Neural cell (in vitro differentiated cells): ENCODE data around the gene MSI2. TPM values are rescaled to one million over a fixed set of nuclear protein-coding genes. Genes with fewer than 3 reads are reported as not detected.

Experiments
- H2AFZ ChIP-seq: fragments of 200-600, 300-800 bp; sonication (generic), shearing (Covaris generic); 2 replicates; pipeline ENCODE4 v1.6.0; 2014; ENCODE audit warnings: low read depth, mild to moderate bottlenecking, antibody characterized with exemption, low read length, moderate library complexity
- H3F3A ChIP-seq: fragments of 200-600 bp; shearing (Covaris generic); 2 replicates; pipeline ENCODE4 v1.6.1; 2016; ENCODE audit warnings: mild to moderate bottlenecking, moderate library complexity, mixed read lengths, antibody characterized with exemption, low read length; ENCODE audit not compliant: insufficient read depth, poor library complexity, severe bottlenecking
- H3K27ac ChIP-seq: fragments of 200-600, 300-800 bp; sonication (generic), shearing (Covaris generic); 2 replicates; pipeline ENCODE4 v1.5.1; 2014; ENCODE audit warnings: mild to moderate bottlenecking, low read length, moderate library complexity
- H3K27me3 ChIP-seq: fragments of 300-800, 200-600 bp; sonication (generic), shearing (Covaris generic); 2 replicates; pipeline ENCODE4 v1.6.0; 2014; ENCODE audit warnings: mild to moderate bottlenecking, low read depth, low read length, moderate library complexity; ENCODE audit not compliant: insufficient read depth
- H3K36me3 ChIP-seq: fragments of 300-800, 200-600 bp; sonication (generic), shearing (Covaris generic); 2 replicates; pipeline ENCODE4 v1.5.1; 2014; ENCODE audit warnings: mild to moderate bottlenecking, antibody characterized with exemption, low read length, moderate library complexity; ENCODE audit not compliant: insufficient read depth
- H3K4me2 ChIP-seq: fragments of 300-800, 200-600 bp; sonication (generic), shearing (Covaris generic); 2 replicates; pipeline ENCODE4 v1.6.0; 2014; ENCODE audit warnings: mild to moderate bottlenecking, low read length
- H3K4me3 ChIP-seq: fragments of 300-800, 200-600 bp; sonication (generic), shearing (Covaris generic); 2 replicates; pipeline ENCODE4 v1.5.1; 2014; ENCODE audit warnings: mild to moderate bottlenecking, low read length, moderate library complexity
- H3K79me2 ChIP-seq: fragments of 200-600 bp; shearing (Covaris generic); replicated peaks from 2 replicates; pipeline ENCODE4 v1.6.0; 2014; ENCODE audit warnings: mild to moderate bottlenecking, low read length, moderate library complexity; ENCODE audit not compliant: insufficient read depth
- H3K9ac ChIP-seq: fragments of 300-800, 200-600 bp; sonication (generic), shearing (Covaris generic); 2 replicates; pipeline ENCODE4 v1.6.1; 2016; ENCODE audit warnings: mild to moderate bottlenecking, low read length, mixed read lengths
- H3K9me2 ChIP-seq: fragments of 200-600 bp; shearing (Covaris generic); 2 replicates; pipeline ENCODE4 v1.6.1; 2016; ENCODE audit warnings: mild to moderate bottlenecking, low read length, mixed read lengths; ENCODE audit not compliant: insufficient read depth
- H3K9me3 ChIP-seq: fragments of 200-600, 300-800 bp; sonication (generic), shearing (Covaris generic); 2 replicates; pipeline ENCODE4 v1.6.1; 2016; ENCODE audit warnings: mild to moderate bottlenecking, mixed run types, low read length, moderate library complexity, mixed read lengths
- H4K20me1 ChIP-seq: fragments of 200-600 bp; shearing (Covaris generic); 2 replicates; pipeline ENCODE4 v1.6.1; 2016; ENCODE audit warnings: mild to moderate bottlenecking, mixed run types; ENCODE audit not compliant: insufficient read depth
- EP300 ChIP-seq: fragments of 450-650 bp; conservative IDR thresholded peaks from 2 replicates; pipeline ENCODE4 v1.6.1; 2014; ENCODE audit warnings: antibody characterized with exemption, mild to moderate bottlenecking, moderate library complexity; ENCODE audit not compliant: poor library complexity, severe bottlenecking
- EZH2 ChIP-seq: fragments of 200-600, 300-800 bp; shearing (Covaris generic), sonication (generic); IDR thresholded peaks from 2 replicates; pipeline ENCODE4 v1.6.1; 2014; ENCODE audit warnings: antibody characterized with exemption, low read length, borderline replicate concordance, mild to moderate bottlenecking; ENCODE audit not compliant: insufficient read depth, poor library complexity, severe bottlenecking
- MXI1 ChIP-seq: fragments of 450-650 bp; conservative IDR thresholded peaks from 2 replicates; pipeline ENCODE4 v1.6.1; 2014; ENCODE audit warnings: antibody characterized with exemption, mild to moderate bottlenecking; ENCODE audit not compliant: poor library complexity, severe bottlenecking
- POLR2AphosphoS5 ChIP-seq: IDR thresholded peaks from 2 replicates; pipeline ENCODE4 v1.6.1; 2012
- RAD21 ChIP-seq: fragments of 450-650 bp; conservative IDR thresholded peaks from 2 replicates; pipeline ENCODE4 v1.6.1; 2014; ENCODE audit warnings: antibody characterized with exemption, mild to moderate bottlenecking, moderate library complexity
- SMC3 ChIP-seq: fragments of 450-650 bp; conservative IDR thresholded peaks from 2 replicates; pipeline ENCODE4 v1.6.1; 2014; ENCODE audit warnings: antibody characterized with exemption, mild to moderate bottlenecking, moderate library complexity; ENCODE audit not compliant: poor library complexity
- TAF1 ChIP-seq: IDR thresholded peaks from 2 replicates; pipeline ENCODE4 v1.6.1; 2012; ENCODE audit warnings: low read depth
- polyA plus RNA-seq: library from polyadenylated mRNA; depleted of rRNA; stranded (reverse); fragments of >200 nt; gene quantifications from 2 replicates; pipeline ENCODE4 v1.2.3, GENCODE V29; 2014
- TF ChIP-seq, protein P1 (sequence below): fragments of 450-650 bp; IDR thresholded peaks from 2 replicates; pipeline ENCODE4 v1.5.1; 2014; ENCODE audit warnings: antibody characterized with exemption, mild to moderate bottlenecking, moderate library complexity; ENCODE audit not compliant: poor library complexity, severe bottlenecking
- TF ChIP-seq, protein P2 (sequence below): IDR thresholded peaks from 2 replicates; pipeline ENCODE4 v1.6.1; 2012; ENCODE audit warnings: borderline replicate concordance

MSI2 gene
- polyA plus RNA-seq, 1 donor from 2014 or later = 61.4 TPM

DNA sequence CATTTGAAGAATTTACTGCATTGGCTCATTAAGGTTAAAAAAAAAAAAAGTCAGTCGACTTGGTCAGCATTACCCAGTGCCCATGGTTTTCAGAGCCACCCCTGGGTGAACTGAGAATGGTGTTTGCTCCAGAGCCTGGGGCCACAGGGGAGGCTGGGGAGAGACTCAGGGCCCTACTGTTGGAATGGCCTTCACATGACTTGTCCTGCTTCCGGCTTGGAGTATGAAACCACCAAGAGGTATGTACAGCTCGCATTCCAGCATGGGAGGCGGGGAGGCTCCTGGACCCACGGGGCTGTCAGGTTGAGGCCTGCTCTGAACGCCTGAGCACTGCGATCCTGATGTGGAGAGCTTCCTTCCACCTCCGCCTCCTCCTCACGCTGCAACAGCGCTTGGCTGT, 36.8 kb downstream of the MSI2 start:
- Histone ChIP-seq H3K9me2 (no peaks in the 10 kb centered on the region), H2AFZ (no peak overlapping the region), H3K27me3 (no peaks in the 10 kb centered on the region), H3K4me2 (no peak overlapping the region), H3K4me3 (no peak overlapping the region), H3K9me3 (peaks cover 5% of the 10 kb centered on the region), H3K9ac (no peak overlapping the region), H4K20me1 (no peaks in the 10 kb centered on the region), H3F3A (no peaks in the 10 kb centered on the region), H3K27ac (no peak overlapping the region), H3K79me2 (peaks cover 74% of the 10 kb centered on the region), H3K36me3 (peaks cover 4% of the 10 kb centered on the region)
- TF ChIP-seq SMC3 = no peak
- TF ChIP-seq, protein P1, sequence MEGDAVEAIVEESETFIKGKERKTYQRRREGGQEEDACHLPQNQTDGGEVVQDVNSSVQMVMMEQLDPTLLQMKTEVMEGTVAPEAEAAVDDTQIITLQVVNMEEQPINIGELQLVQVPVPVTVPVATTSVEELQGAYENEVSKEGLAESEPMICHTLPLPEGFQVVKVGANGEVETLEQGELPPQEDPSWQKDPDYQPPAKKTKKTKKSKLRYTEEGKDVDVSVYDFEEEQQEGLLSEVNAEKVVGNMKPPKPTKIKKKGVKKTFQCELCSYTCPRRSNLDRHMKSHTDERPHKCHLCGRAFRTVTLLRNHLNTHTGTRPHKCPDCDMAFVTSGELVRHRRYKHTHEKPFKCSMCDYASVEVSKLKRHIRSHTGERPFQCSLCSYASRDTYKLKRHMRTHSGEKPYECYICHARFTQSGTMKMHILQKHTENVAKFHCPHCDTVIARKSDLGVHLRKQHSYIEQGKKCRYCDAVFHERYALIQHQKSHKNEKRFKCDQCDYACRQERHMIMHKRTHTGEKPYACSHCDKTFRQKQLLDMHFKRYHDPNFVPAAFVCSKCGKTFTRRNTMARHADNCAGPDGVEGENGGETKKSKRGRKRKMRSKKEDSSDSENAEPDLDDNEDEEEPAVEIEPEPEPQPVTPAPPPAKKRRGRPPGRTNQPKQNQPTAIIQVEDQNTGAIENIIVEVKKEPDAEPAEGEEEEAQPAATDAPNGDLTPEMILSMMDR = no peak
- TF ChIP-seq RAD21 = no peak
- TF ChIP-seq EP300 = no peak
- TF ChIP-seq, protein P2, sequence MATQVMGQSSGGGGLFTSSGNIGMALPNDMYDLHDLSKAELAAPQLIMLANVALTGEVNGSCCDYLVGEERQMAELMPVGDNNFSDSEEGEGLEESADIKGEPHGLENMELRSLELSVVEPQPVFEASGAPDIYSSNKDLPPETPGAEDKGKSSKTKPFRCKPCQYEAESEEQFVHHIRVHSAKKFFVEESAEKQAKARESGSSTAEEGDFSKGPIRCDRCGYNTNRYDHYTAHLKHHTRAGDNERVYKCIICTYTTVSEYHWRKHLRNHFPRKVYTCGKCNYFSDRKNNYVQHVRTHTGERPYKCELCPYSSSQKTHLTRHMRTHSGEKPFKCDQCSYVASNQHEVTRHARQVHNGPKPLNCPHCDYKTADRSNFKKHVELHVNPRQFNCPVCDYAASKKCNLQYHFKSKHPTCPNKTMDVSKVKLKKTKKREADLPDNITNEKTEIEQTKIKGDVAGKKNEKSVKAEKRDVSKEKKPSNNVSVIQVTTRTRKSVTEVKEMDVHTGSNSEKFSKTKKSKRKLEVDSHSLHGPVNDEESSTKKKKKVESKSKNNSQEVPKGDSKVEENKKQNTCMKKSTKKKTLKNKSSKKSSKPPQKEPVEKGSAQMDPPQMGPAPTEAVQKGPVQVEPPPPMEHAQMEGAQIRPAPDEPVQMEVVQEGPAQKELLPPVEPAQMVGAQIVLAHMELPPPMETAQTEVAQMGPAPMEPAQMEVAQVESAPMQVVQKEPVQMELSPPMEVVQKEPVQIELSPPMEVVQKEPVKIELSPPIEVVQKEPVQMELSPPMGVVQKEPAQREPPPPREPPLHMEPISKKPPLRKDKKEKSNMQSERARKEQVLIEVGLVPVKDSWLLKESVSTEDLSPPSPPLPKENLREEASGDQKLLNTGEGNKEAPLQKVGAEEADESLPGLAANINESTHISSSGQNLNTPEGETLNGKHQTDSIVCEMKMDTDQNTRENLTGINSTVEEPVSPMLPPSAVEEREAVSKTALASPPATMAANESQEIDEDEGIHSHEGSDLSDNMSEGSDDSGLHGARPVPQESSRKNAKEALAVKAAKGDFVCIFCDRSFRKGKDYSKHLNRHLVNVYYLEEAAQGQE = no peak
- no peak for TF ChIP-seq MXI1
- no peak for TF ChIP-seq TAF1
- TF ChIP-seq EZH2 = no peak
- no peak for TF ChIP-seq POLR2AphosphoS5

DNA sequence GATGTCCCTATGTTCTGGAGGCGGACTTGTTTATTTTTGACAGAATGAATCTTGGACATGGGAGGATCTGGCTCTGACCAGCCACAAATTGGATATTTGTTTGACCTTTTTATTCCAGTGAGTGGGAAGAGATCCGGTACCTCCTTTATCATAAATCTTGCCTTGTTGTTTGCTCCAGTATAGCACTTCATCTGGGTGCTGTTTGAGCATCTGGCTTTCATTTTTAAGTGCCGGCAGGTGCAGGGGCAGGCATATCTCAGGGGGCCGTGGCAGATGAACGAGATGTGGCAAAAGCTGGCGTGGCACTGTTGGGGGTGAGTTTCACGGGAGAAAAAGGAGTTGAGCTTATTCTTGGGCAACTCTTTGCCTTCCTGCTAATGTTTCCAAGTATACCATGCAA, 37.8 kb downstream of the MSI2 start:
- Histone ChIP-seq H3K4me3 (no peak overlapping the region), H3K27me3 (no peaks in the 10 kb centered on the region), H3K36me3 (peaks cover 13% of the 10 kb centered on the region), H4K20me1 (no peaks in the 10 kb centered on the region), H3K4me2 (no peak overlapping the region), H3K9me2 (no peaks in the 10 kb centered on the region), H3F3A (no peaks in the 10 kb centered on the region), H3K9me3 (peaks cover 12% of the 10 kb centered on the region), H3K27ac (no peak overlapping the region), H2AFZ (no peak overlapping the region), H3K79me2 (peaks cover 72% of the 10 kb centered on the region), H3K9ac (no peak overlapping the region)
- TF ChIP-seq EZH2 (no peak), MXI1 (no peak), POLR2AphosphoS5 (no peak), TAF1 (no peak), RAD21 (no peak)
- TF ChIP-seq, protein P2 = no peak
- TF ChIP-seq, protein P1 = no peak
